Mesothelial cell of epicardium (in vitro differentiated cells): ENCODE measurements around the gene INPP4B. TPM values are rescaled to one million over a fixed set of nuclear protein-coding genes. Genes with fewer than 3 reads are reported as not detected.
"Not testable (repeated sequence)": the region's sequence is repeated elsewhere in the genome, so short reads cannot be mapped to it uniquely, and the experiment has no call there.

Source experiments
- DNase-seq, 2 experiments: peaks; one replicate each; pipeline ENCODE4 v3.0.0; 2021; ENCODE audit warnings: low spot score in 2 of 2; ENCODE audit not compliant: unreplicated experiment in 2 of 2
- H3K27ac Mint-ChIP-seq: 2 replicates; pipeline ENCODE4 v1.8.0; 2021; ENCODE audit warnings: mixed read lengths
- H3K27me3 Mint-ChIP-seq: 2 replicates; pipeline ENCODE4 v1.8.0; 2021; ENCODE audit warnings: low read depth, mixed read lengths
- H3K36me3 Mint-ChIP-seq: 2 replicates; pipeline ENCODE4 v1.8.0; 2021; ENCODE audit warnings: mixed read lengths
- H3K4me1 Mint-ChIP-seq: 2 replicates; pipeline ENCODE4 v1.8.0; 2021; ENCODE audit warnings: mixed read lengths
- H3K4me3 Mint-ChIP-seq: 2 replicates; pipeline ENCODE4 v1.8.0; 2021; ENCODE audit warnings: mild to moderate bottlenecking, moderate library complexity, mixed read lengths
- H3K9me3 Mint-ChIP-seq: 2 replicates; pipeline ENCODE4 v1.8.0; 2021; ENCODE audit warnings: mixed read lengths
- total RNA-seq: library from RNA; stranded (reverse); gene quantifications from 3 replicates; pipeline ENCODE4 v1.2.1, GENCODE V29; 2021
- TF ChIP-seq, protein P1 (sequence below): fragments of 200-600 bp; sonication (generic); IDR thresholded peaks from one replicate; pipeline ENCODE4 v1.5.0; 2021; ENCODE audit warnings: antibody characterized with exemption; ENCODE audit not compliant: unreplicated experiment

Gene INPP4B
- total RNA-seq, 1 donor from 2014 or later = 35.4 TPM

GRCh38 chr4:142523111-142523510, 323.0 kb downstream of the INPP4B start:
- H3K27me3 Mint-ChIP-seq = no peaks in the 10 kb centered on the region
- H3K36me3 Mint-ChIP-seq = no peaks in the 10 kb centered on the region
- DNase-seq = no peak
- H3K4me1 Mint-ChIP-seq = peaks cover 2% of the 10 kb centered on the region
- no peak overlapping the region for H3K27ac Mint-ChIP-seq
- peaks cover 5% of the 10 kb centered on the region for H3K9me3 Mint-ChIP-seq
- no peak overlapping the region for H3K4me3 Mint-ChIP-seq
- TF ChIP-seq, protein P1, sequence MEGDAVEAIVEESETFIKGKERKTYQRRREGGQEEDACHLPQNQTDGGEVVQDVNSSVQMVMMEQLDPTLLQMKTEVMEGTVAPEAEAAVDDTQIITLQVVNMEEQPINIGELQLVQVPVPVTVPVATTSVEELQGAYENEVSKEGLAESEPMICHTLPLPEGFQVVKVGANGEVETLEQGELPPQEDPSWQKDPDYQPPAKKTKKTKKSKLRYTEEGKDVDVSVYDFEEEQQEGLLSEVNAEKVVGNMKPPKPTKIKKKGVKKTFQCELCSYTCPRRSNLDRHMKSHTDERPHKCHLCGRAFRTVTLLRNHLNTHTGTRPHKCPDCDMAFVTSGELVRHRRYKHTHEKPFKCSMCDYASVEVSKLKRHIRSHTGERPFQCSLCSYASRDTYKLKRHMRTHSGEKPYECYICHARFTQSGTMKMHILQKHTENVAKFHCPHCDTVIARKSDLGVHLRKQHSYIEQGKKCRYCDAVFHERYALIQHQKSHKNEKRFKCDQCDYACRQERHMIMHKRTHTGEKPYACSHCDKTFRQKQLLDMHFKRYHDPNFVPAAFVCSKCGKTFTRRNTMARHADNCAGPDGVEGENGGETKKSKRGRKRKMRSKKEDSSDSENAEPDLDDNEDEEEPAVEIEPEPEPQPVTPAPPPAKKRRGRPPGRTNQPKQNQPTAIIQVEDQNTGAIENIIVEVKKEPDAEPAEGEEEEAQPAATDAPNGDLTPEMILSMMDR = no peak

- Mint-ChIP-seq H3K36me3 (no peaks in the 10 kb centered on the region), H3K27me3 (no peaks in the 10 kb centered on the region), H3K4me1 (peaks cover 8% of the 10 kb centered on the region), H3K9me3 (no peaks in the 10 kb centered on the region), H3K4me3 (no peak overlapping the region), H3K27ac (no peak overlapping the region)
- no peak for DNase-seq
- TF ChIP-seq, protein P1 = no peak
Measured at GRCh38 chr4:142519342-142519741, 326.8 kb downstream of the INPP4B start.

DNA sequence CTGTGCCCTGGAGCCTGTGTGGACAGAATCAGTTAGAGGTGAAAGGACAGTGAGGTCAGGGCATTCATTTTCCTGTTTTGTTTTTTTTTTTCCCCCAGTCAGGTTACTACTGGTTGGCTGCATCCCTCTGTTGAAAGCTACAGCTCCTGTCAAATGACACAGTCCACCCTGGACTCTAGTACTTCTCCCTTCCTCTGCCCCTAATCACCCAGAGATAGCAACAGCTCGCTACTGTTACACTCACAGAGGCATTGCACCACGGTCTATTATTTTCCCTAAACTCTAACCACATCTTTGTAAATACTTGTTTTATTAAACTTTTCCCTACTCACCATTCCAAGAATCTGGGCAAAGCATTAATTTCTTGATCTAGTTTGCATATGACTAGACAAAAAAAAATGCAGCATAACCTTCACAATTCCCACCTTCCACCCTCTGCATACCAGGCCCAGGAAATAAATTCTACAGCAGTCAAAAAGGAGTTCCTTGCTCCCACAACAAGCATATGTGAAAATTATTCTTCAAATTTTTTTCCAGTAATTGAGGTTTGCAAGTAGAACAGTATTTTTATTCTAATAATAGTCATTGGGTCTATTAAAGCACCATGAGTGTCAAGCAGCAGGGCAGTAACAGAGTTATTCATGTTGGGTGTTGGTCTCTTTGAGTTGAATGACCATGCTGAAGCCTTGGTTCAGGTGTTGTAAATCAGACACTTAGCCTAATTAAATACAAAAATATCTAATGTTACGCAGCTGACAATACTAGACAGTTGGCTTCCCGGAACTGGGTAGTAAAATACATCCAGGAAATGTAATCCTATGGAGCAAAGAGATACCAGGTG, 329.2 kb downstream of the INPP4B start:
- Mint-ChIP-seq H3K4me1 (peaks cover 8% of the 10 kb centered on the region), H3K9me3 (no peaks in the 10 kb centered on the region), H3K27ac (no peak overlapping the region), H3K4me3 (no peak overlapping the region), H3K36me3 (no peaks in the 10 kb centered on the region), H3K27me3 (no peaks in the 10 kb centered on the region)
- TF ChIP-seq, protein P1 = no peak
- no peak for DNase-seq

DNA sequence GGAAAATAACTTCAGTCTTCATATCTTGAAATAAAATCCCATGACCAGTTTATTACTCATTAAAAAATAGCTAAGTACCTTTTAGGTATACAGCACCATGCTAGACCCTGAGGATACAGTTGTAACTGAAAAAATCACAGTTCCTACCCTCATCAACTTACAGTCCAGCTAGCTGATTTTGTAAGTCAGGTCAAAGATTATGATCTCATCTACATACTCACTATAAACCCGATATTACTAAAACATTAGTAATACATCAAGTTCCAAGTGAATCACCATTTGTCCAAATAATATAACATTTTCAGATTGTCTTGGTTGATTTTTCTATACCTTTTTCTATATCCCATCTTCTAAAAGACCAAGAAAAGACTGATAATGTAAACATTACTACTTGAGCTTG, 333.9 kb downstream of the INPP4B start:
- no peaks in the 10 kb centered on the region for H3K27me3 Mint-ChIP-seq
- H3K9me3 Mint-ChIP-seq = no peaks in the 10 kb centered on the region
- DNase-seq = no peak
- no peak overlapping the region for H3K27ac Mint-ChIP-seq
- no peak overlapping the region for H3K4me3 Mint-ChIP-seq
- peaks cover 6% of the 10 kb centered on the region for H3K4me1 Mint-ChIP-seq
- H3K36me3 Mint-ChIP-seq = no peaks in the 10 kb centered on the region
- TF ChIP-seq, protein P1 = no peak

DNA sequence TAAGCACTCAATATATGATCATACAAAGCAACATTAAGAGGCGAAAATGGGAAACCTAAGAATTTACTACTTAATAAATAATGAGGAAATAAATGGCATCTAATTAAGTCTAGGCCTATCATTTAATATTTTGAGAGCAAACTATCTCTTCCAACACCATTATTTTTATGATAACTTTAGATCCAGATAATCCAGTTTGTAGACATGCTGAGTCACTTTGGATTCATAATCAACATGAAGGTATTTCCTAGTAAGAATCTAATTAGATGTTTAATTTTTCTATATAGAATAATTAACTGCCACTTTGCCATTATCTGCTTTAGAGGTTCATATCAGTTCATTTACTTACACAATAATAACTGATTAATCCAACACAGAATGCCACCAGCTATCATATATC, 336.2 kb downstream of the INPP4B start:
- Mint-ChIP-seq H3K9me3 (no peaks in the 10 kb centered on the region), H3K36me3 (no peaks in the 10 kb centered on the region), H3K27ac (no peak overlapping the region), H3K27me3 (no peaks in the 10 kb centered on the region), H3K4me3 (no peak overlapping the region), H3K4me1 (no peaks in the 10 kb centered on the region)
- no peak for DNase-seq
- TF ChIP-seq, protein P1 = no peak

DNA sequence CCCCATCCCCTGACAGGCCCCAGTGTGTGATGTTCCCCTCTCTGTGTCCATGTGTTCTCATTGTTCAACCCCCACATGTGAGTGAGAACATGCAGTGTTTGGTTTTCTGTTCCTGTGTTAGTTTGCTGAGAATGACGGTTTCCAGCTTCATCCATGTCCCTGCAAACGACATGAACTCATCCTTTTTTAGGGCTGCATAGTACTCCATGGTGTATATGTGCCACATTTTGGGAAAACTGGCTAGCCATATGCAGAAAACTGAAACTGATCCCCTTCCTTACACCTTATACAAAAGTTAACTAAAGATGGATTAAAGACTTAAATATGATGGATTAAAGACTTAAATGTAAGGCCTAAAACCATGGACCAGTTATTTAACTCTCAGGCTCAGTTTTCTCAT, 336.7 kb downstream of the INPP4B start:
- H3K27me3 Mint-ChIP-seq = not testable (repeated sequence)

More for the DNA sequence above, 336.7 kb downstream of the INPP4B start:
- H3K4me3 Mint-ChIP-seq, H3K27ac Mint-ChIP-seq, H3K36me3 Mint-ChIP-seq, H3K9me3 Mint-ChIP-seq, H3K4me1 Mint-ChIP-seq, DNase-seq: not testable (repeated sequence)
